ENCODE results near the gene LRP8. TPM values are rescaled to one million over a fixed set of nuclear protein-coding genes. Genes with fewer than 3 reads are reported as not detected.

LRP8 gene
- total and polyA plus RNA-seq, 2 of the 13 experiments (the other 11 are each of a cell fraction or from before 2014, with no cell fraction given), result 17.3 to 17.4 TPM

DNA sequence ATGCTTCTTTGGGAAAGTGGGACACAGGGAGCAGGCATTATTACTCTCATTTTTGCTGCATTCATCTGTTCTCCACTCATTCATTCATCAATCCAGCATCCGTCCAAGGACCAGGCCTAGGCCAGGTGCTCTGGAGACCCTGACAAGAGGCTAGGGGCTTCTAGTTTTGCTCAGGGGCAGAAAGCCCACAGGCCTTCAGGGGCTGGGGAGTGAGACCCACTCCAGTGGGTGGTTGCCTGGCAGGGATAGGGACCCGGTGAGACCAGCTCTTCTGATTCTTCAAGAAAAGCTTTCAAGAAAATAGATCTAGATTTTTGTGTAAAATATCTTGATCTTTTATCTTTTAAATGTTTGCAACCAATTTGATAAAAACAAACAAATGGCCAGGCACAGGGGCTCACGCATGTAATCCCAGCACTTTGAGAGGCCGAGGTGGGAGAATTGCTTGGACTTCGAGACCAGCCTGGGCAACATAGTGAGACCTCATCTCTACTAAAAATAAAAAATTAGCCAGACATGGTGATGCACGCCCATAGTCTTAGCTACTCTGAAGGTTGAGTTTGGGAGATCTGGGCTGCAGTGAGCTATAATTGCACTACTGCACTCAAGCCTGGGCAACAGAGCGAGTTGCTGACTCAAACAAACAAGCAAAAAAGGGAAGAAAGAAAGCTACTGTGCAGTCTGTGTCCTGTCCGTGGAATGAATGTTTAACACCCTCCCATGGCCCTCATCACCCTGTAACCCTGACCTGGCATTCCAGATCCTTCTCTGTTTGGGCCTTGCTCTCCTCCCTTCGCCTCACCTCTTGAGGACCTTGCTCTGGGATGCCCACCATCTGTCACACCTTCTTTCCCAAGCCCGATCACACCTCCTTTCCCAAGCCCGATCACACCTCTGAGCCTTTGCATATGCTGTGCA, 17.3 kb upstream of the LRP8 start:
- no peaks in the 10 kb centered on the region for H4K20me1 ChIP-seq (ENCODE audit: insufficient read depth, low read length)
- H3K27me3 ChIP-seq (ENCODE audit: control insufficient read depth in 1 of 2, insufficient read depth in 2 of 2, low read length in 2 of 2), result peaks cover 4 to 28% of the 10 kb centered on the region in 2 experiments; a peak in 3 of 5 replicates
- no peak overlapping the region for H3K4me2 ChIP-seq (ENCODE audit: low read depth, low read length)
- H3K4me1 ChIP-seq (ENCODE audit: insufficient read depth, low read length), result peaks cover 3% of the 10 kb centered on the region
- no peaks in the 10 kb centered on the region for H3K79me2 ChIP-seq (ENCODE audit: insufficient read depth, low read length)
- no peak overlapping the region for H3K9ac ChIP-seq (ENCODE audit: insufficient read depth, low read depth, low read length)
- 21% methylated on average over 11 of the region's 11 CpGs for WGBS (ENCODE audit: low lambda C conversion rate)
- H2AFZ ChIP-seq (ENCODE audit: low read length), result no peak overlapping the region
- ATAC-seq (no peak), DNase-seq (ENCODE audit: low spot score) (no peak), FAIRE-seq (no peak)
- H3K9me3 ChIP-seq (ENCODE audit: low read length), result no peaks in the 10 kb centered on the region
- ChIA-PET CTCF (ENCODE audit: low intra/inter-chr PET ratio, low total read pairs) (no interaction called here), POLR2A (no interaction called here)
- H3K27ac ChIP-seq (ENCODE audit: extremely low read length, insufficient read depth, low read length), result no peak overlapping the region
- H3K4me3 ChIP-seq (replicated peaks in 1 of 3; ENCODE audit: insufficient read depth in 1 of 3, low read depth in 2 of 3, low read length in 3 of 3), result no peak overlapping the region
- no TSS peak for BruUV-seq (replicated peaks)
- in situ Hi-C loops (cut with HindIII; ENCODE audit: extremely low pct_ligation_motif_present, low pct_unique_long_range_greater_than_20kb) (no loop called here), intact Hi-C loops (cut with micrococcal nuclease; ENCODE audit: unreplicated experiment) (no loop called here)
- TF ChIP-seq ZNF337 (CRISPR knock-in tag; IDR thresholded peaks at IDR 0.05; ENCODE audit: borderline replicate concordance, low read depth) (no peak), KLF15 (CRISPR knock-in tag; IDR thresholded peaks at IDR 0.05; ENCODE audit: borderline replicate concordance) (no peak), HMG20B (CRISPR knock-in tag; conservative IDR thresholded peaks at IDR 0.05) (no peak), ZNF143 (CRISPR knock-in tag; IDR thresholded peaks at IDR 0.05) (no peak), CBX5 (CRISPR knock-in tag; IDR thresholded peaks at IDR 0.05; ENCODE audit: borderline replicate concordance) (no peak)
- TF ChIP-seq, protein P1, sequence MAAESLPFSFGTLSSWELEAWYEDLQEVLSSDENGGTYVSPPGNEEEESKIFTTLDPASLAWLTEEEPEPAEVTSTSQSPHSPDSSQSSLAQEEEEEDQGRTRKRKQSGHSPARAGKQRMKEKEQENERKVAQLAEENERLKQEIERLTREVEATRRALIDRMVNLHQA (CRISPR knock-in tag; IDR thresholded peaks at IDR 0.05), result no peak
- H3K36me3 ChIP-seq (replicated peaks in 1 of 2; ENCODE audit: control insufficient read depth in 1 of 2, insufficient read depth in 2 of 2, low read length in 2 of 2), result no peaks in the 10 kb centered on the region
